ENCODE results near the gene SMYD3. TPM values are rescaled to one million over a fixed set of nuclear protein-coding genes. Genes with fewer than 3 reads are reported as not detected.

The SMYD3 gene
- total RNA-seq, 1 experiment from 2014 or later: 17.4 TPM

- Histone ChIP-seq H3K9me3 (ENCODE audit: control insufficient read depth, insufficient read depth, low read depth, low read length) (no peaks in the 10 kb centered on the region), H3K27ac (ENCODE audit: low read length) (no peak overlapping the region), H3K36me3 (ENCODE audit: control insufficient read depth, insufficient read depth, low read length) (no peaks in the 10 kb centered on the region), H3K27me3 (ENCODE audit: control insufficient read depth, insufficient read depth, low read length) (no peaks in the 10 kb centered on the region), H3K4me1 (ENCODE audit: control insufficient read depth, insufficient read depth, low read length) (no peaks in the 10 kb centered on the region), H3K4me3 (ENCODE audit: low read depth in 2 of 2, low read length in 2 of 2) (no peak overlapping the region)
- TF ChIP-seq, protein P1, sequence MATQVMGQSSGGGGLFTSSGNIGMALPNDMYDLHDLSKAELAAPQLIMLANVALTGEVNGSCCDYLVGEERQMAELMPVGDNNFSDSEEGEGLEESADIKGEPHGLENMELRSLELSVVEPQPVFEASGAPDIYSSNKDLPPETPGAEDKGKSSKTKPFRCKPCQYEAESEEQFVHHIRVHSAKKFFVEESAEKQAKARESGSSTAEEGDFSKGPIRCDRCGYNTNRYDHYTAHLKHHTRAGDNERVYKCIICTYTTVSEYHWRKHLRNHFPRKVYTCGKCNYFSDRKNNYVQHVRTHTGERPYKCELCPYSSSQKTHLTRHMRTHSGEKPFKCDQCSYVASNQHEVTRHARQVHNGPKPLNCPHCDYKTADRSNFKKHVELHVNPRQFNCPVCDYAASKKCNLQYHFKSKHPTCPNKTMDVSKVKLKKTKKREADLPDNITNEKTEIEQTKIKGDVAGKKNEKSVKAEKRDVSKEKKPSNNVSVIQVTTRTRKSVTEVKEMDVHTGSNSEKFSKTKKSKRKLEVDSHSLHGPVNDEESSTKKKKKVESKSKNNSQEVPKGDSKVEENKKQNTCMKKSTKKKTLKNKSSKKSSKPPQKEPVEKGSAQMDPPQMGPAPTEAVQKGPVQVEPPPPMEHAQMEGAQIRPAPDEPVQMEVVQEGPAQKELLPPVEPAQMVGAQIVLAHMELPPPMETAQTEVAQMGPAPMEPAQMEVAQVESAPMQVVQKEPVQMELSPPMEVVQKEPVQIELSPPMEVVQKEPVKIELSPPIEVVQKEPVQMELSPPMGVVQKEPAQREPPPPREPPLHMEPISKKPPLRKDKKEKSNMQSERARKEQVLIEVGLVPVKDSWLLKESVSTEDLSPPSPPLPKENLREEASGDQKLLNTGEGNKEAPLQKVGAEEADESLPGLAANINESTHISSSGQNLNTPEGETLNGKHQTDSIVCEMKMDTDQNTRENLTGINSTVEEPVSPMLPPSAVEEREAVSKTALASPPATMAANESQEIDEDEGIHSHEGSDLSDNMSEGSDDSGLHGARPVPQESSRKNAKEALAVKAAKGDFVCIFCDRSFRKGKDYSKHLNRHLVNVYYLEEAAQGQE (IDR thresholded peaks at IDR 0.05; ENCODE audit: insufficient read depth in 1 of 2, low read depth in 2 of 2, low read length in 1 of 2): no peak
- TF ChIP-seq CTCF (IDR thresholded peaks at IDR 0.05): no peak
- TF ChIP-seq POLR2AphosphoS5 (IDR thresholded peaks at IDR 0.05; ENCODE audit: low read depth, low read length): no peak
- no peak for TF ChIP-seq TCF7L2 (IDR thresholded peaks at IDR 0.05; ENCODE audit: low read depth, low read length)
- TF ChIP-seq SIN3A (IDR thresholded peaks at IDR 0.05; ENCODE audit: borderline replicate concordance, insufficient read depth, low read depth, low read length): no peak
- in situ Hi-C loops (cut with HindIII; ENCODE audit: low pct_unique_long_range_greater_than_20kb, low sequenced_read_pairs): no loop called here
- no TSS peak for BruUV-seq (replicated peaks)
- ChIA-PET CTCF (interaction anchor here (0.6 kb wide), 1 partner anchor 162 kb away, joined by 7 read pairs; no protein-coding TSS in a partner anchor), POLR2A (no interaction called here)
- DNase-seq (ENCODE audit: low read depth, low spot score): no peak
- no peak for ATAC-seq
- intact Hi-C loops (cut with micrococcal nuclease; ENCODE audit: unreplicated experiment): no loop called here
Measured at GRCh38 chr1:246051909-246052518, 455.1 kb downstream of the SMYD3 start.

DNA sequence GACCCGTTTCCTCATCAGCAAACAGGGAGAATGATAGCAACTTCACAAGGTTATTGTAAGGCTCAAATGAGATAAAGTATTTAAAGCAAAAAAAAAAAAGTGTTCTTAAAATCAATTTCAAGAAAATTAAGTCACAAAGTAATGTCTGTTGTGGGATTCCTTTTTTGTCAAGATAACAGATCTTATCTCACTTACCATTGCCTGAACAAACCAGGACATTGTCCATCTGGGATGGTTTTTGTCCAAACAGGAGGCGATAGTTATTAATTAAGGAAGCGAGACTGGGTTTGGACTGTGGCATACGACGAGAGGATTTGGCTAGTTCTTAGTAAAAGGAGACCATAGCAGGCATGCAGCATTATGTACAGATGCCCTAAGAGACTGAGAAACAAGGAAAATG, 458.4 kb downstream of the SMYD3 start:
- TF ChIP-seq POLR2AphosphoS5 (IDR thresholded peaks at IDR 0.05; ENCODE audit: low read depth, low read length) (no peak), TCF7L2 (IDR thresholded peaks at IDR 0.05; ENCODE audit: low read depth, low read length) (no peak), CTCF (IDR thresholded peaks at IDR 0.05) (no peak), SIN3A (IDR thresholded peaks at IDR 0.05; ENCODE audit: borderline replicate concordance, insufficient read depth, low read depth, low read length) (no peak)
- TF ChIP-seq, protein P1 (IDR thresholded peaks at IDR 0.05; ENCODE audit: insufficient read depth in 1 of 2, low read depth in 2 of 2, low read length in 1 of 2): no peak
- in situ Hi-C loops (cut with HindIII; ENCODE audit: low pct_unique_long_range_greater_than_20kb, low sequenced_read_pairs) (no loop called here), intact Hi-C loops (cut with micrococcal nuclease; ENCODE audit: unreplicated experiment) (no loop called here)
- H3K36me3 ChIP-seq (ENCODE audit: control insufficient read depth, insufficient read depth, low read length): no peaks in the 10 kb centered on the region
- DNase-seq (ENCODE audit: low read depth, low spot score): no peak
- H3K9me3 ChIP-seq (ENCODE audit: control insufficient read depth, insufficient read depth, low read depth, low read length): no peaks in the 10 kb centered on the region
- POLR2A ChIA-PET: no interaction called here
- no peaks in the 10 kb centered on the region for H3K27me3 ChIP-seq (ENCODE audit: control insufficient read depth, insufficient read depth, low read length)
- no peak for ATAC-seq
- H3K27ac ChIP-seq (ENCODE audit: low read length): no peak overlapping the region
- no peak overlapping the region for H3K4me3 ChIP-seq (ENCODE audit: low read depth in 2 of 2, low read length in 2 of 2)
- no TSS peak for BruUV-seq (replicated peaks)
- CTCF ChIA-PET: no interaction called here
- no peaks in the 10 kb centered on the region for H3K4me1 ChIP-seq (ENCODE audit: control insufficient read depth, insufficient read depth, low read length)

All from Panc1 (cell line).